ENCODE results near the gene SEMA6D.
"Not testable (repeated sequence)": the region's sequence is repeated elsewhere in the genome, so short reads cannot be mapped to it uniquely, and the experiment has no call there.

Gene SEMA6D

DNA sequence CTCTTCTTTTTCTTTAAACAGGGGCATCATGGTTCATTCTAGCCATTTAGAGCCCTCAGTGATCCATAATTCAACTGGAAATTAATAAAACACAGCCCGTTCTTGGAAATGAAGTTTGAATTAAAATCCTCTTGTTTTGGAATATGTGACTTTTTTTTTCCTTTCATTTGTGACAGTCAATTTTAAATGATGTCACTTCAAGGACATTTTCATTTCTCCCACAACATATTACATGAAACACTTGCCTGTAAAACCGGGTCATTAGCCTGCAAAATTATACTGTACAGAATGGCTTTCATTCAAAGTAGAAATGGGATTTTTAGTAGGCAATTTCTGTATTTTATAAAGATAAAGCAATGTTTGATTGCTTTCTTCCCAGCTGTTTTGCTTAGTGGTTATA is 789 bp upstream of the SEMA6D start:
- DNase-seq = no peak

DNA sequence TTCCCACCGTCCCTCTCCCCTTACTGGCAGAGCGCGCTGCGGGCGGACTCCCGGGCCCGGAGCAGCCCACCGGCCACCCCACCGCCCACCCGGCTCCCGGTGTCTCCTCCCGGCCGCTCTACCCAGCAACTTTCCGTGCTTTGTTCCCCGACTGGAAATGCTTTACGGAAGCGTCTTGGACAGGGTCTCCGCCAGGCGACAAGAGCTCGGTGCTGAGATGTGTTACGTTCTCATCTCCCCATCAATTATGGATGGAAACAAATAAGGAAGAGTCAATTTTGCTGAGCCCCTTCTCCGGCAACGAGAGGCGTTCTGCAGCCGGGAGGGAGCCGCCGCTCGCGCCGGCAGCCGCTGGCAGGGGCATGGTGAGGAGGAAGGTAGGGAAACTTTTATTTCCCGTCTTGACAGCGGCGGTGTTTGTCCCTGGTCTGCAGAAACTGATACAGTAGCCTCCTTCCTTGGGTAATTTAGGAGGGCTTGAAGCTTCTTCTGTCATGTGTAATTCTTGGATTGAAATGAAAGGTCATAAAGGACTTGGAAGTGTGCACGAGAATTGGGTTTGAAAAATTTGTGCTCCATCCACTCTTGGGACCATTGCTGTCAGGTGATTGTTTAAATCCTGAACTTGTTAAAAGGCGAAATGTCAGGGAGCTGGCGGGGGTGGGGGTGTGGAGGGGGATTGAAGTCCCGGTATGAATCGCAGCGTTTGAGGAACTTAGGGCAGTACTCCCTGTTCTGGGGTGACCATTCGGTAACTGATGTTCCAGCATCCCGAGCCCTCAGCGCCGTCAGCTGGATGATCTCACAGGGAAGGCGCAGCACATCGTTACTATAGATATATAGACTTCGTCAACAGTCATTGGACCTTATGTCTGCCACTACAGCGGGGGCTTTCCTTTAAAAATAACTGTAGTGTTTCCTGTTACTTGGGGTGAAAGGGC is 1.5 kb downstream of the SEMA6D start:
- DNase-seq = no peak

DNA sequence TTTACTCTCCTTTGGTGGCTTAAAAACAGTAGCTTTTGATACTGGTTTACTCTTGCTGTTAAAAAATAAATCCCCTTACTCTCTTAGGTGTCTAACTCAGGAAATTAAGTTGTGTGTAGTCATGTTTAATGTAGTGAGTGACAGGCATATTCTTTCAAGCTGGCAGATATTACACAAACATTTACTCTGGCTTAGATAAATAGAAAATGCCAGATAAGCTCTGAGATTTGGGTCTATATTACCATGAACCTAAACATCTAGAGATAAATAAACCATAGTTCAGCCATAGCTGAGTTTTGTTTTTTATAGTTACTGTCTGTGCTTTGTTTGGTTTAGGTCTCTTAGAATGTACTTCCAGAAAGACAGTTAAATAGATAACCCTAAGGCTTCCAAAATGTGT is 2.4 kb downstream of the SEMA6D start:
- DNase-seq = no peak

DNA sequence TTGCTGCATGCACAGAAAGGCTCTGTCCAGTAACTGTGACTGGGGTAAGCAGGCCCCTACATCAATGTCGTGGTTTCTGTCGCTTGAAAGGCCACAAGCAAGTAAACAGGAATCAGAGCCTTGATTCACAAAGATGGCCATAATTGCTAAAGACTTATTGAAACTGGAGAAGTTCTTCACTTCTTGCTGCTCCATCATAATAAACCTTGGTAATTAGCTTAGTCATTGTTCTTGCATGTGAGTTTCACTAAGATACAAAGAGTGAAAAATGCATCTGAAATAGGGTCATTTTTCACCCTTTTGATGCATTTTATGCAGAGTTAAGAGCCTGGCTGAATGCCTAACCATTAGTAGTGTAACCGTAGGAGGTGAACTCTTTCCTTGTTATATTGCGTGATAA is 3.2 kb downstream of the SEMA6D start:
- DNase-seq = no peak

DNA sequence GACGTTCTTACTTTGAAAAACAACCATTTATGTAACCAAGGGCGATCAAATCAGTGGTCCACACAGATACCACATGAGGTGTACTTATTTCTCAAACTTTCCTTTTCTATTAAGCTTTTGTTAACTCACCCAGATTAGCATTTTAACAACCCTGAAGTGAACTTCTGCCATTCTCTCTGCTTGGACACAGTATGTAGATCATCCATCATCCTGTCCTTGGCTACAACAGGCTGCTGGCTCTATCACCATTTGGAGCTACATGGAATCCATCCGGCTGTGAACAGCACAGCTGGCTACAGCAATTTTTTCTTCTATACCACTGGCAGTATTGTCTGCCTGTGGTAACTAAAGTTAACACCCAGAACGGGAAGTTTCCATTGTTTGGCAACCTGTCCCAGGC is 4.4 kb downstream of the SEMA6D start:
- DNase-seq = no peak

DNA sequence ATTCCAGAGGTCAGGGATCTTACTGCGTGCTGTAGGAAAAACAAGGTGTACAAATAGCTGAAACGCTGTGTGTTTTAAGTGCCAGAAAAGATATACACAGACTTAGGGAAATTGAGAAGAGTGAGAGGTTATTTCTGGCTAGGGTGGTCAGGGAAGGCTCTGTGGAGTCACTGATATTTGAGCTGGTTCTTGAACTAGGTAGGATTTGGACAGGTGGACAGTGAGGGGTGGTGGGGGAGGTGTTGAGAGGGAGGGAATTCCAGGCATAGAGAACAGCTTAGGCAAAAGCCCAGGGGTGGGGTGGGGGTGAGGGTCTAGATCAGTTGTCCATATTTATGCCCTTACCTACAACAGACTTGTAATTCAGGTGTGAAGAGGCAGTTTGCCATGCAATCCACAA is 7.0 kb downstream of the SEMA6D start:
- DNase-seq = no peak

DNA sequence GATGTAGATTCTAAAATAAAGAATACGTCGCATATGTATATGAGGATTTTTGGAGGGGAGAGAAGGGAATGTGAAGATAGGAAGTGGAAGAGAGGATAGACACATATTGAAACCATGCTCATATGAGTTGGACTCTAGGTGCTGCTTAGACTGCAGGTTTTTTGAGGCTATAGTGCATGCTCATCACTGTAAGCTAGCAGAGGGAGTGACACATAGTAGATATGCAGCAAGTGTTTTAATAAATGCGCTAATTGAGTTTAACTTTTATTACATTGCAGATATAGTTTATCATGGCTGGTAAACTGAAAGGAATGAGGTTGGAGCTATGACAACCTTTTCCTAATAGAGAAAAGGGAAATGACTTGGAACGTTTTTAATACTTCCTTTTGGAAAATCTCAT is 7.7 kb downstream of the SEMA6D start:
- DNase-seq = no peak

DNA sequence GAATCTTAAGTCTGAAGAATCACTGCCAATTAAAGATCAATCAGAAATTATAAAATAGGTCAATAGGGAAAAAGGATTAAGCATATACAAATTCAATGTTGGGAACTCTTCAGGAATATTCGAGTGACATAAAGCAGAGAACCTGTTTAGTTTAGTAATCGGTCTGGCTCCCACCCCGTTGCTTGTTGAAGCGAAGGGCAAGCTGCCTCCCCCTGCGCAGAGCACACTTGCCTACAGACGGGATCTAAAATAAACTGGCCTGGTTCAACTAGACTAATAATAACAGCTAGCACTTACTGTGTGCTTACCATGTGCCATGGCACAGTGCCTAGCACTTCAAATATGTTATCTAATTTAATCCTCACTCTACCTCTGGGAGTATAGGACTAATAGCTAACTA is 8.6 kb downstream of the SEMA6D start:
- DNase-seq = no peak

DNA sequence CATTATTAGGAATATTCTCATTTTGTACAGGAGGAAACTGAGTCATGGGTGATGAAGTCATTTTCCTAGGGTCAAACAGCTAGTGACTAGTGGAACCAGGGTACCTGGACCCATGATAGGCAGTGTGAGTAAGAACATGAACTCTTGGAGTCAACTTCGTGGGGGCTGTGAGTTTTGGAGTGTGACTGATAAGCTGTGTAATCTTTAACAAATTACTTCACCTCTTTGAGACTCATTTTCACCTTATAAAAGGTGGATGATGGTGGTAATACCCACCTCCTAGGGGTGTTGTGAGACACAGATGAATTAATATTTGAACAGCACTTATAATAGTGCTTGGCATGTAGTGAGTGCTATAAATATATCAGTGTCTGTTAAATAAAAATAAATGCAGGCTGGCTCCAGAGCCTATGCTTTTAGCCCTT is 9.1 kb downstream of the SEMA6D start:
- DNase-seq = no peak

DNA sequence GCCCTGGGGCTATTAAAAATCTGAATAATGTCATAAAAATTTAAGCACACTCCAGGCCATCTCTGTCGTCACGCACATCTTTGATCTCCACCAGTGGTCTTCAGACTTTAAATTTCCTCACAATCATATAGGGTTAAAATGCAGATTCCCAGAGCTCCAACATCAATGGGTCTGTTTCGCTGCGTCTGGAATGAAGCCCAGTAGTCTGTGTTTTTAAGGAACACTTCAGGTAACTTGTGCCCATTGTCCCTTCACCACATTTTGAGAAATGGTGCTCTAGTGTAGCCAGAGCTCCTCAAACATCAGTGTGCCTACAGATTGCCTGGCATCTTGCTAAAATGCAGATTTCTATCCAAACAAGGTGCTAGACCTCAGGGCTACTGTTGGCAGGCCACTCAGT is 9.8 kb downstream of the SEMA6D start:
- DNase-seq = no peak

DNA sequence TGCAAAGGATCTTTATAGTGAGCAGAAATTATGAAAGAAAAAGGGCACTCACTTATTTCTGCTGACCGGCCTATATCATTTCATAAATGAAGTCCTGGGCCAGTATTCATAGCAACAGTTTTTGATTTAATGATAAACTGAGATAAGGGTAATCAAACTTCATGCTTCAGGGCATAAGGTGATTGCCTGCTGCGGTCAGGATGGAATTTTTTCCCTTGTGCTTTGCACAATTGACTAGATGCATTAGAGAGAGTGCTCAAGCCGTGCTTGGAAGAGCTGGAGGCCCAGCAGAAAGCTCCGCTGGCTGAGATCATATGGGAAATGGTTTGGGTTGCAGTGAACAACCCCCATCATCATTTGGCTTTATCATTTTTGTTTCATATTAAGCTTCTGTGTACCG is 10.4 kb downstream of the SEMA6D start:
- no peak for DNase-seq

DNA sequence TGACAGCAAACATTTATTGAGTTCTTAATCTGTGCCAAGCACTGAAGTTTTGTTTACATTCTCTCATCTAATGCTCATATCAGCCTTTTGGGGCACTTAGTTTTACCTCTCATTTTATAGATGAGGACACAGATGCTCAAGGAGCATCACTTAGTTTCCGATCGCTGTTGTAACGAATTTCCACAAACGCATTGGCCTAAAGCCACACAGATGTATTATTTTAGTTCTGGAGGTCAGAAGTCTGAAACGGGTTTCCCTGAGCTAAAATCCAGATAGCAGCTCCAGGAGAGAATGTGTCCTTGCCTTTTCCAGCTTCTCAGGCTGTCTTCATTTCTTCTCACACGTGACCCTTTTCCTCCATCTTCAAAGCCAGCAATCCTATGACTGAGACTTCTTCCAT is 11.1 kb downstream of the SEMA6D start:
- DNase-seq = no peak

DNA sequence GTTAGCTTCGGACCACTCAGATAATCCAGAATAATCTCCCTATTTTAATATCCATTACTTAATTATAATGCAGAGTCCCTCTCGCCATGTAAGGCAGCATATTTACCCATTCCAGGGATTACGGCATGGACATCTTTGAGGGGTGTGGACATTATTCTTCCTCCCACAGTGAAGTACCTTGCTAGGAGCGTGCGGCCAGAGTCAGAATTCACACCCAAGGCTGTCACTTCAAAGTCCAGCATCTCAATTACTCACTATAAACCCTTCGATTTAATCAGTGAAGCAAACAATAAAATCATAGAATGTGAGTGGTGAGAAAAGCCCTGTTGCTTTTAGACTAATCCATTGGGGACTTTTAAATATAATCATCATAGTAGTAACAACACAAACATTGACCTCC is 11.6 kb downstream of the SEMA6D start:
- no peak for DNase-seq

DNA sequence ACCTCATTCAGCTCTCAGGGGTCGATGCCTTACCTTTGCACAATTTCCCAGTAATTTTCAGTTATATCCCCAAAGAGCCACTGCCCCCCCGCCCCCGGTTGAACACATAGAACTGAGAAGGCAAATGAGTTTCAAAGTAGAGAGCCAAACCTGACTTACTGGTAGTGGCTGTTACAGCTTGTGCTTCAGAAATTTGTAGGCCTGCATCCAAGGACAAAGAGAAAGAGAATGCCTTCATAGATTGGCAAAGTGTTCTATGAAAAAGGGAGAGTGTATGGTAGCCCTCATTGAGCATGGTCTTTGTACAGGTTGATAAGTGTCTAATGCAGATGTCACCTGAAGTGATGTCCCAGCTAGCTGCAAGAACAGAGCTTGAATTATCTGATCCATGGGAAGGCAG is 13.9 kb downstream of the SEMA6D start:
- DNase-seq = no peak

DNA sequence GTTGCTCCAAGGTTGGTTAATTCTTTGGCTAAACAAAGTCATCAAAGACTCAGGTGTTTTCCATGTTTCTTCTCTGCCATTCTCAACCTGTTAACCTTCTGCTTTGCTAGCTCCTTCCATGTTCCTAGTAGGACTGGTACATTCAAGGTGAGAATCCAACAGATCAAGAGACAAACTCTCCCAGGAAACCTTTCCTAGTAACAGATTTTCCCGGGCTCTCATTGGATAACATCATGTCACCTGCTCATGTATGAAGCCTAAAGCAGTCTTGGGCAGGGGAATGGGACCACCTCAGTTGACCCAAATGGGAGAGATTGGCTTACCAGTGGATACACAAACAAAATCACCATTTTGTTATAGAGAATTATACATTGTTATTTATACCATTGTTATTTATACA is 14.9 kb downstream of the SEMA6D start:
- no peak for DNase-seq

DNA sequence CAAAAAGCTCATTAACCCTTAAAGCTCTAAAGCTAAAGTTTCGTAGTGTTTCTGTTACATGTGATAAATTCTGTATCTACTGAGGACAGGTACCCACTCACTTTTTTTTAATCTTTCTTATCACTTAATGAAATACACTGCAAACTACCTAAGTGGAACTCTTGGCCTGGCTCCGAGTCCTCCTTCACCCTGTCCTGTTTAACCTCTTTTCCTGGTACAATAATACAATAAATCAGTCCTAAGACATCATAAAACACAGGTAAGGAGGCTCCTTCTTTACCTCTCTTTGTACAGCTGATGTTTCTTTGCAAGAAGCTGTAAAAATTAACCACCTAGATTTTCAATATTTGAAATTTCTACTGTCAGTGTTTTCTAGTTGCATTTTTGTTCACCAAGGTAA is 15.8 kb downstream of the SEMA6D start:
- no peak for DNase-seq

DNA sequence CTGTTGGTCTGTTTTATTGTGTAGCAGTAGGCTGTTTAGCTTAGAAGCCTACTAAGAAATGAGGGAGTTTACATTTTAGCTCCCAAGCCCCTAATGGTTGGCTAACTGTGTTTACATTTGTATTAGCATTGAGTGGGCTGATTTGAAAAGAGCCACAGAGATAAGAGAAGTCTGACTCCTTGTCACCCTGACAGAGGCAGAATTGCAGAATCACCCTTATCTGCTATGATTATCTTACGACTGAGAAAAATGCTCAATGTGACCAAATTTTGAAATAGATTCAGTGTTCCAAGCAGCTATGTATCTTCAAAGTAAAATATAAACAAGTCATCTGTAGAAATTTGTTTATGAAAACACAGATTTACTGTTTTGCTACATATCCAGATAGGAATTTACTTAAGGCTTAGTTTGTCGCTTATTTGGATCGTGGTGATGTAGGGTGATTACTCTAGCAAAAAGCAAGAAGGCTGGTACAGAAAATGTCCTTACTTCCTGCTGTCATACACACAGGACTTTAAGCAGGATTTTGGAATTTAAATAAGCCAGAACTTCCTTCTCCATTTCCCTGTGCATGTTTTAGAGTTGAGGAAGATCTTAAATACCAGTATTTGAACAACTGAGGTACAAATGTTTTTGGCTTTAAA is 19.0 kb downstream of the SEMA6D start:
- no peak for DNase-seq

DNA sequence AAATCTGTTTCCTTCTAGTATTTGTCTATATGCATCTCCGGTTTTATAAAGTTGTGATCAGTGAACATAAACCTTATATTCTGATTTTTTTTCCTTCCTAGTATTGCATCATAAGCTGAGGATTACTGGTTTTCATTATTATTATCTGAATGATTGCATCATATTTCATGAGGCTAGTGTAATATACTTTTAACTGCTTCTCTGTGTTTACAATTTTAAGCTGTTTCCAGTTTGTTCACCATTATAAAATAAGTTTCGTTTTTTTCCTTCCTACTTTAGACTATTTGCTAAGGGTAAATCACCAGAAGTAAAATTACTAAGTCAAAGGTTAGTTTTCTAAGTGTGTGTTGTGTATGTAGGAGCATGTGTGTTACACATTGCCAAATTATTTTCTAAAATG is 20.2 kb downstream of the SEMA6D start:
- no peak for DNase-seq

DNA sequence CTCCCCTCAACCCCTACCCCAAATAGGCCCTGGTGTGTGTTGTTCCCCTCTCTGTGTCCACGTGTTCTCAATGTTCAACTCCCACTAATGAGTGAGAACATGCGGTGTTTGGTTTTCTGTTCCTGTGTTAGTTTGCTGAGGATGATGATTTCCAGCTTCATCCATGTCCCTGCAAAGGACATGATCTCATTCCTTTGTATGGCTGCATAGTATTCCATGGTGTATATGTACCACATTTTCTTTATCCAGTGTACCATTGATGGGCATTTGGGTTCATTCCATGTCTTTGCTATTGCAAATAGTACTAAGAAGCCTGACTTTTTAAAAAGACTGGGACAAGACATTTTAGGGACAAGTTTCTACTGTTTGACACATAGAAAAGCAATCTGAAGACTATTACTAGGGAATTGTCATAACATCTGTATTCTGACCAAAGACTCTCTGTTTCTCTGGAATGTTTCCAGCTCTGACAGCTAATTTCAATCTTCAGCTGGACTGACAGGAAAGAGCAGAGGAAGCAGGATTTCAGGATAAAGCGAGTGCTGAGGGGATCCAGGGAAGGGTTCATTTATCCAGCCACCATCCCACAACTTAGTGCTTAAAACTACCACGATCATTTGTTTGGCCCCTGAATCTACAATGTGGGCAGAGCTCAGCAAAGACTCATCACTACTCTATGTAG is 21.0 kb downstream of the SEMA6D start:
- not testable (repeated sequence) for DNase-seq

DNA sequence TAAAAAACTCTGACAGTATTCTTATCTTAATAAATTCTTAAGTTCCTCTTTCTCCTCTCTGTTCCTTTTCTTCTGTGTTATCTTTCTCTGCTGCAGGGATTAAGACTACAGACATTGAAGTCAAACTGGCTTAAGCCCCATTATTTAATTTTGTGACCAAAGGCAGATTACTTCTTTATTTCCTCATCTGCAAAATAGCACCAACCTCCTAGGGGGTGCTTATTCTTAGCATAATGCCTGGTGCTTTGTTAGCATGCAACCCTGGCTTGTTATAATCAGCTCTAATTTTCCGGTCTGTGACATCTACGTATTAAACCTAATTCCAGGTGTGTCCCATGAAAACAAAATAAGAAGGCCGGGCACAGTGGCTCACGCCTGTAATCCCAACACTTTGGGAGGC is 23.8 kb downstream of the SEMA6D start:
- DNase-seq = no peak

DNA sequence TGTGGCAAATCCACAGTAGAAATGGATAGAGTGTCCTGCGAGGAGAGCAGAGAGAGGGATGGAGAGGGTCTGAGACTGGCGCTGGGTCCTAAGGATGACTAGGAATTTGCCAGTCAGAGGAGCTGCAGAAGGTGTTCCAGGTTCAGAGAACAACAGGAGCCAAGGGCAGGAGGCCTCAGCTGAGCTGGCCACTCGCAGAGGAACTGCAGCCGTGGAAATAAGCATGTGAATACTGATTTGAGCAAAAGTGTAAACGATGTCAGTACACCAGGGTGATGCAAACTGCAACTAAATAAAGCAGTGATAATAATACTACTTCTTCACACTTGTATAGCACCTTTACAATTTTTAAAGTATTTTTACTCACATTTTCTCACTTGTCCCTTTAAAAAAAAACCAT is 24.6 kb downstream of the SEMA6D start:
- DNase-seq = no peak

DNA sequence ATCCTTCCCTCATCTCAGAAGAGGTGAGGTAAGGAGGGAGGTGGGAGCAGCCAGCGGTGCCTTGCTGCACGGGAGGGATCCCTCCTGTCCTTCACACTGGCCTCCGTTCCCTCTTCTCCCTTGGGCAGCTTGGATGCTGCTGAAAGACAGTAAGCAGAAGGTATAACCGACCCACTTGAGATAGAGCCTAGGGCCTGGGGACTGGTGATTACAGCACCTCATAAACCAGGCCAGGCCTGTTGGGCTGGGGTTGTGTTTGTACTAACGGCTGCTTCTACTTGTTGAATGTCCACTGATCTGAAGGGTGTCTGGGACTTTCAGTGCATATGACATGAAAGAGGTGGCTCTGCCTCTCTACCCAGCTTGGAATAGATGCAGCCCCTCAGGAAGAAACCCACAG is 25.0 kb downstream of the SEMA6D start:
- no peak for DNase-seq

DNA sequence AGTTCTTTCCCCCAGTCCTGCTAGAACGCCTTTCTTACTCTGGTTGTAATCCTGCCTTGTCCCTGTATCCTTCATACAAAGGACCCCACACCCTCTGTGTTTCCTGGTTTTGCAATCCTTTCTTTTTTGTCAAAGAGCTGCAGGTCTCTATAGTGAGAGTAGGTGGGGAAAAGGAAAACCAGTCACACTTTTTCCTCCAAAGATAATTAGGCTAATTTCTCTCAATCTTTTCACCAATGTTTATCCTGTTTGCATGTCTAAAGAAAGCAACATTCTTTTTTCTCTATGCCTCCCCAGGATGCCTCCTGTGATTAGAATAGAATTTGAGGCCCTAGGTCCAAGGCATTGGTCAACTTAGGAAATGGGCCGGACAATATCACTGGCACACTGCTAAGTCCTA is 25.4 kb downstream of the SEMA6D start:
- no peak for DNase-seq

DNA sequence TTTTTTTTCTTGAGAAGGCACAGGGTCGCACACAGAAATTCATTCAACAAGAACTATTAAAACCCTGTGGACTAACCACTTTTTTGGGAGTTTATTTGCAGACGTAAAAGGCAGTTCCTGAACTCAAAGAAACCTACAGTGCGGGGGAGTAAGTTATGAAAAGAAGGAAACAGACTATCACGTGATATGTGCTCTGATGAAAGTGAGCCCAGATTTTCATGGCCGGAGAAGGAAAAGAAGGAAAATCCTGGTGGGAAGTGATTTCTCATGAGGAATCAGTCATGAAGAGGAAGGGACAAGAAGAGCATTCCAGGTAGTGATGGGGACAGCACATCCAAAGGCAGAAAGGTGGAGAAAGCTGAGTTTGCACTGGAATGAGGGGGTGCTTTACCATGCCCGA is 26.1 kb downstream of the SEMA6D start:
- DNase-seq = no peak

All from stimulated activated CD4-positive, alpha-beta T cell treated with anti-CD3 and anti-CD28 coated beads, Interleukin-12 subunit alpha, Interleukin-12 subunit beta, amount 100 ng/mL, for 4 hours (primary cell).